ENCODE results near the gene TRDN.

DNA sequence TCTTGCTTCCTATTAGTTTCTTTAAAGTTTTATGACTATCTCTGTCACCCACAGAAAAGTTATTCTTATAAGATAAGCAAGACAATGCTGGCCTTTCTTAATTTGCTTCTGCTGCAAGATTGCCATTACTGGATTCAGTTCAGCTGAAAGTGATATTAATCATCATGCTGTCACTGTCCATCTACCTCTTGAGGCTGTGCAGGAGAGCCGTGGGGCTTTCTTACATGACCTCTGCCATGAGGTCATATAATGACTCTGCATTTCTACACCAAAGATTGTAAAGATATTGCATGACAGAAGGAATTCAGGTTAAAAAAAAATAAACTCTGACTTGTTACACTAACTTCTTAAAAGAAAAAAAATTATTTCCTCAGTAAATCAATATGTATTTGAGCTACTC, 106.9 kb downstream of the TRDN start:
- TF ChIP-seq, protein P1, sequence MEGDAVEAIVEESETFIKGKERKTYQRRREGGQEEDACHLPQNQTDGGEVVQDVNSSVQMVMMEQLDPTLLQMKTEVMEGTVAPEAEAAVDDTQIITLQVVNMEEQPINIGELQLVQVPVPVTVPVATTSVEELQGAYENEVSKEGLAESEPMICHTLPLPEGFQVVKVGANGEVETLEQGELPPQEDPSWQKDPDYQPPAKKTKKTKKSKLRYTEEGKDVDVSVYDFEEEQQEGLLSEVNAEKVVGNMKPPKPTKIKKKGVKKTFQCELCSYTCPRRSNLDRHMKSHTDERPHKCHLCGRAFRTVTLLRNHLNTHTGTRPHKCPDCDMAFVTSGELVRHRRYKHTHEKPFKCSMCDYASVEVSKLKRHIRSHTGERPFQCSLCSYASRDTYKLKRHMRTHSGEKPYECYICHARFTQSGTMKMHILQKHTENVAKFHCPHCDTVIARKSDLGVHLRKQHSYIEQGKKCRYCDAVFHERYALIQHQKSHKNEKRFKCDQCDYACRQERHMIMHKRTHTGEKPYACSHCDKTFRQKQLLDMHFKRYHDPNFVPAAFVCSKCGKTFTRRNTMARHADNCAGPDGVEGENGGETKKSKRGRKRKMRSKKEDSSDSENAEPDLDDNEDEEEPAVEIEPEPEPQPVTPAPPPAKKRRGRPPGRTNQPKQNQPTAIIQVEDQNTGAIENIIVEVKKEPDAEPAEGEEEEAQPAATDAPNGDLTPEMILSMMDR (IDR thresholded peaks at IDR 0.05 in 8 of 11, conservative IDR thresholded peaks at IDR 0.05 in 3 of 11): no peak
- TF ChIP-seq POLR2AphosphoS5 (IDR thresholded peaks at IDR 0.05) (no peak), POLR2A (IDR thresholded peaks at IDR 0.05) (no peak)
